Activated T-helper 1 cell treated with Interleukin-2 at 50 U/mL for 16 hours (primary cell): ENCODE measurements around the gene RWDD4.
"Not testable (repeated sequence)": the region's sequence is repeated elsewhere in the genome, so short reads cannot be mapped to it uniquely, and the experiment has no call there.

ENCODE experiments used
- DNase-seq: peaks from one replicate; pipeline ENCODE4 v3.0.0-alpha.2; 2020; ENCODE audit warnings: low read depth

Gene RWDD4

DNA sequence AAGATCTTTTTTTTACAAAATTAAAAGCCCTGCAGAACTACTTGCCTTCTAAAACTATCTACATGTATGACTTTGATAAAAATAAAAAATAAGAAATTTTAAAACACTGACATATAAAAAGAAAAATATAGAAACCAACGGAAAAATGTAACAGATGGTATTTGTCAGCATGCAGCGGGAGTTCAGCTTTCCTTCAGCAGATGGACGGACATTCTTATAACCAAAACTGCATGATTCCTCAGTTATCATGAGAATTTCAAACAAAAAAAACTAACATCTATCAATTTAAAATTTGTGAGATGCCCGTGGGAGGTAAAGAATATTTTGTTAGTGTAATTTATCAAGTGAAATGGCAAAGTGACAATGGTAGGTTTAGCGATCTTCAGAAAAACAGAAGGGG is 23.2 kb downstream of the RWDD4 start:
- no peak for DNase-seq

- DNase-seq: no peak
Measured at GRCh38 chr4:183635321-183635720, 23.7 kb downstream of the RWDD4 start.

GRCh38 chr4:183633476-183634400 is 25.2 kb downstream of the RWDD4 start:
- no peak for DNase-seq

DNA sequence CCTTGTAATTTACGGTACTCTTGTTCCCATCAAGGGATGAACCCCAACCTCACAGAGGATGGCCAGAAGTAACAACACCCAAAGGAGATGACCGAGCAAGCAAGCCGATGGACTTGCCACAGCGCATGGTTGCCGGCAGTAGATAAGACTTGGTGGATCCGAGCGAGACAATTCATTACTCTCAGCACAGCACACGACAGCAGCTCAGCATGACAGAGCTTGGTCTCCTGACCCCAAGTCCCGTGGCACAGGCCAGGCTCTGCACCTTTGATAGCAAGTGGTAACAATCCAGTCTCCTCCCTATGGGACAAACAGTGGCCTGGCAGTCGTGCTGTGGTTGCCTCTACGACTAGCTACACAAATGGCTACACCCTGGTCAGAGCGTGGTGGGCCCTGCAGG is 26.3 kb downstream of the RWDD4 start:
- DNase-seq: no peak

DNA sequence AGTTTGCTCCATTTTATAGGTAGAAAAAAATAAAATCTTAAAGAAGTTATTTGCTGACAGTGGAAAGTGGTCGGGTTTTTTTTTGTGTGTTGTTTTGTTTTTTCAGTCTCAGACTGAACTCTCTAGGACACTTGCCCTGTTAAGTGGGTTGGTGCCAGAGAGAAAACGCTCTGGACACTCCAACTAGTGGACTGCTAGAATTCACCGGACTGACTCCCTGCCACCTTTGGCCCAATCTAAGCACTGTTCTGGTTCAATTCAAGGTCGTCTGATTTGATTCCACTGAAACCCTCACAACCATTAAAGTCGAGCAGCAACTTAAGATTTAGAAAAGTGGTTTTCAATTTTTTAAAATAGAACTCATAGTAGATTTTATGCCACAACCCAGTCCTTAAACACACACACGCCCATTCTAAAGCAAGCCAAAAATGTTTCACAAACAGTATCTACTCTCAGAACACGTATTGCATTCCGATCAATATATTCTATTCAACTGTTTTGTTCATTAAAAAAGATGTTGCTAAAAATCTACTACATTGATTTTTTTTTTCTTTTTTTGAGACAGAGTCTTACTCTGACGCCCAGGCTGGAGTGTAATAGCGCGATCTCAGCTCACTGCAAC is 27.3 kb downstream of the RWDD4 start:
- DNase-seq: no peak

DNA sequence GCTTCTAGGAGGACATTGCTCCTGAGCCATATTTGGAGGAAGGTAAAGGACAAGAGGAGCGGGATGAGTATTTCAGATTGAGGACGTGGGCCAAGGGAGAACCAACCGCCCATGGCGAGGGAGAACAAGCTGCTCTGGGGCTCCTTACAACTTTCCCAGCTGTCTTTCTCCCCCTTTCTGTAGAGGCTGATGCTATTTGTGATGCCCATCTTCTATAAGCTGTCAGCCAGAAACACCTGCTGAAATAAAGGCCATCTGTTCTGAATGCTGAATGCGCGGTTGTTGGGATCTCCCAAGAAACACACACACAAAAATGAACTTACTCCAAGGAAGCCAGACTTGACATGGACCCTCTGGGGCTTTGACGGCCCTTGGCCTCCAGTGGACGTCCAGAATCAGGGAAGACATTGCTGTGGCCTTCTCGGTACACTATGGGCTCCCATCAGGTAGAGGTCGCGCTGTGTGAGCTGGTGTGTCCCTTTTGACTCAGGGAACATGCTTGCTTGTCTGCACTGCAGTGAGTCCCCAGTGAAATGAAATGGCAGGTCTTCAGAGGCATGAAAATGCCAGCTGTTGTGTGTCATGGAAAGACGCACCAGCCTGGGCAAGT is 30.9 kb downstream of the RWDD4 start:
- DNase-seq: no peak

- not testable (repeated sequence) for DNase-seq
Measured at GRCh38 chr4:183627286-183627685, 31.7 kb downstream of the RWDD4 start.

DNA sequence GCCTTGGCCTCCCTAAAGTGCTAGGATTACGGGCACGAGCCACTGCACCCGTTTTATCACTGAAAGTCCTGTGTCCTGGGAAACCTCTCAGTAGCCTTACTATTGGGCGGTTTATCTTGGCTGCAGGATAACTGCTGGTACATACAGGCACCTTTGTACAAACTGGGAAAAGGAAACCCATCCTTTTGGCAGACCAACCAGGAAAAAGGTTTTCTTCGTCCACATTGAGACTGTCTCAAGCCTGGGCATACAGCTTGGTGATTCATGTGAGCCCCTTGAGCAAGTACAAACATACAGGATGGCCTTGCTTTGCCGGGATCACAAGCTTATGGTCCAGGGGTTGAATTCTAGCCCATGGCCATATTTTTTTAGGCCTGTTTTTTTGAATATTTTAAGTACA is 32.8 kb downstream of the RWDD4 start:
- DNase-seq: no peak

GRCh38 chr4:183624548-183624947 is 34.4 kb downstream of the RWDD4 start:
- no peak for DNase-seq

GRCh38 chr4:183621875-183622274 is 37.1 kb downstream of the RWDD4 start:
- no peak for DNase-seq

- DNase-seq: no peak
Measured at GRCh38 chr4:183620421-183620820, 38.6 kb downstream of the RWDD4 start.

- DNase-seq: no peak
Measured at GRCh38 chr4:183618681-183619080, 40.3 kb downstream of the RWDD4 start.

GRCh38 chr4:183617075-183617474 is 41.9 kb downstream of the RWDD4 start:
- DNase-seq: no peak

GRCh38 chr4:183612329-183613250 is 46.4 kb downstream of the RWDD4 start:
- DNase-seq: no peak

DNA sequence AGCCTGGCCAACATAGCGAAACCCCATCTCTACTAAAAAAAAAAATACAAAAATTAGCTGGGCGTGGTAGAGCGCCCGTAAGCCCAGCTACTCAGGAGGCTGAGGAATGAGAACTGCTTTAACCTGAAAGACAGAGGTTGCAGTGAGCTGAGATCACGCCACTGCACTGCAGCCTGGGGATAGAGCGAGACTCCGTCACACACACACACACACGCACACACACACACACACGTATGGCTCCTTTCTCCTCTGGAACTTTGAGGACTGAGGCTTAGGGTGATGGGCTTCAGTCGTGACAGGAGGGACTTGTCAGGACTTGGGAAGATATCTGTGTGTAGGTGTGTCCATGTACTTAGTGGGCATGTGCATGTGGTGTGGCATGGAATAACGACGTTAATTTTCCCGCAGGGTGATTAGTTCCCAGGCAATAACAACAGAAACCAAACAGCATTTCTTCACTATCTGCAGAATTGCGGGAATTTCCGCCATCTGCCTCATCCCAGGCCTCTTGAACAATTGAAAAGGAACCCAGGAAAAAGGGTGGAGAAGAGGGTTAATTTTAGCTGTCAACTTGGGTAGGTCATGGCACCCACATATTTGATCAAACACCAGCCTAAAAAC is 47.7 kb downstream of the RWDD4 start:
- no peak for DNase-seq

DNA sequence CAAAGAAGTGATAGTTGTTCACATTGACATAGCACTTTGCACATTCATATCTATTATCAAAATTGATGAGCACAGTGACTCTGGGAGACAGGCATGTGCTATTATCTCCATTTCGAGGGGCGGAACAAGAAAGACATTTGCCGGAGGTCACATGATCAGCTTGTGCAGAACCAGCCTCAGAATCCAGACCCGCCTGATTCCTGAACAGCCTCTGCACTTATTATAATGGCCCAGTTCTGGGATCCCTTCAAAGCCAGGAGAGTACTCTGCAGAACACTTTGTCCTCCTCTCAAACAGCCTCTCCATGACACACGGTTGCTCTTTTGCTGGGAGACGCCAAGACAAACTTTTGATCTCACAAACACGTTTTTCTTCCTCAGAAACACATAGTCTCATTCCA is 48.4 kb downstream of the RWDD4 start:
- no peak for DNase-seq

DNA sequence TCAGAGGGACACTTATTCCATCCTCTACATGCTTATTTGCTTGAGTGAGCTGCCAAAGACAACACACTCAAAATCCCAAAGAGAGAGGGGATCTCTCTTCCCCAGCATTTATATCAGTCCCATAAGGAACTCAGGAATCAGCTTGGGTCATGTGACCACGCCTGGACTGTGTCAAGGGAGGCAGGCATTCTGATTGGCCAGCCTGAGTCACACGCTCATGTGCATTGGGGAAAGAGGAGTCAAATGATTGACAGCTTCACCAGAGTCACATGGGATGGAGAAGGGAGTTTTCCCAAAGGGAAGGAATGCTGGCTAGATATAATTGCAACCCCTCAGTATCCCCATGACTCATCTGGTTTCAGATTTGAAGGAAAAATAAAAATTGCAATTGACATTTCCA is 49.0 kb downstream of the RWDD4 start:
- no peak for DNase-seq

- no peak for DNase-seq
Measured at GRCh38 chr4:183609151-183609550, 49.8 kb downstream of the RWDD4 start.

- no peak for DNase-seq
Measured at GRCh38 chr4:183607894-183608293, 51.1 kb downstream of the RWDD4 start.

- no peak for DNase-seq
Measured at GRCh38 chr4:183602557-183603027, 56.4 kb downstream of the RWDD4 start.

DNA sequence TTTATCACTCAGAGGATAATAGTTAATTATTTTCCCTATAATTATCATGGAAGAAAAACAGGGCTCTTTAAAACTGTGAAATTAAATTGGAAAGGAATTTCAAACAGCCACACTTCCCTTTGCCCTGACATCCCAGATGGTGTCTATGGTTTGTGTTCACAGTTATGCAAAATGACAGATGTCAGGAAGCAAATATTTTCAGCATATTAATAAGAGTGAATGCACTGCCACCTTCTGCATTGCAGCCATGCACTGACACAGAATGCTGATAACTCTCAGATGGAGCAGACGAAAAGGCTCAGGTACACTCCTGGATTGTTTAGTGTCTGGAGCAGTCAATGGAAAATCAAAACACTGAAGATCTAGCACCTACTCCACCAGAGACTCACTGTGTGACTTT is 57.6 kb downstream of the RWDD4 start:
- DNase-seq: no peak
